Measurements from ENCODE around the gene NCAM1.

- TF ChIP-seq, protein P1, sequence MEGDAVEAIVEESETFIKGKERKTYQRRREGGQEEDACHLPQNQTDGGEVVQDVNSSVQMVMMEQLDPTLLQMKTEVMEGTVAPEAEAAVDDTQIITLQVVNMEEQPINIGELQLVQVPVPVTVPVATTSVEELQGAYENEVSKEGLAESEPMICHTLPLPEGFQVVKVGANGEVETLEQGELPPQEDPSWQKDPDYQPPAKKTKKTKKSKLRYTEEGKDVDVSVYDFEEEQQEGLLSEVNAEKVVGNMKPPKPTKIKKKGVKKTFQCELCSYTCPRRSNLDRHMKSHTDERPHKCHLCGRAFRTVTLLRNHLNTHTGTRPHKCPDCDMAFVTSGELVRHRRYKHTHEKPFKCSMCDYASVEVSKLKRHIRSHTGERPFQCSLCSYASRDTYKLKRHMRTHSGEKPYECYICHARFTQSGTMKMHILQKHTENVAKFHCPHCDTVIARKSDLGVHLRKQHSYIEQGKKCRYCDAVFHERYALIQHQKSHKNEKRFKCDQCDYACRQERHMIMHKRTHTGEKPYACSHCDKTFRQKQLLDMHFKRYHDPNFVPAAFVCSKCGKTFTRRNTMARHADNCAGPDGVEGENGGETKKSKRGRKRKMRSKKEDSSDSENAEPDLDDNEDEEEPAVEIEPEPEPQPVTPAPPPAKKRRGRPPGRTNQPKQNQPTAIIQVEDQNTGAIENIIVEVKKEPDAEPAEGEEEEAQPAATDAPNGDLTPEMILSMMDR (IDR thresholded peaks at IDR 0.05) = no peak
- no peak for TF ChIP-seq MXD4 (CRISPR knock-in tag; IDR thresholded peaks at IDR 0.05; ENCODE audit: borderline replicate concordance)
- no peak for TF ChIP-seq CREB1 (CRISPR knock-in tag; IDR thresholded peaks at IDR 0.05)
- TF ChIP-seq JUN (CRISPR knock-in tag; IDR thresholded peaks at IDR 0.05) = no peak
- TF ChIP-seq, protein P2, sequence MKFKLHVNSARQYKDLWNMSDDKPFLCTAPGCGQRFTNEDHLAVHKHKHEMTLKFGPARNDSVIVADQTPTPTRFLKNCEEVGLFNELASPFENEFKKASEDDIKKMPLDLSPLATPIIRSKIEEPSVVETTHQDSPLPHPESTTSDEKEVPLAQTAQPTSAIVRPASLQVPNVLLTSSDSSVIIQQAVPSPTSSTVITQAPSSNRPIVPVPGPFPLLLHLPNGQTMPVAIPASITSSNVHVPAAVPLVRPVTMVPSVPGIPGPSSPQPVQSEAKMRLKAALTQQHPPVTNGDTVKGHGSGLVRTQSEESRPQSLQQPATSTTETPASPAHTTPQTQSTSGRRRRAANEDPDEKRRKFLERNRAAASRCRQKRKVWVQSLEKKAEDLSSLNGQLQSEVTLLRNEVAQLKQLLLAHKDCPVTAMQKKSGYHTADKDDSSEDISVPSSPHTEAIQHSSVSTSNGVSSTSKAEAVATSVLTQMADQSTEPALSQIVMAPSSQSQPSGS (CRISPR knock-in tag; IDR thresholded peaks at IDR 0.05; ENCODE audit: borderline replicate concordance, low read depth) = no peak
These were observed 280.4 kb downstream of the NCAM1 start for GRCh38 chr11:113241636-113242054.
